Ishikawa (cell line): ENCODE measurements around the gene GRIA3.

ENCODE experiments used
- CEBPB ChIP-seq: IDR thresholded peaks from 2 replicates; pipeline ENCODE4 v1.6.1; 2012
- RAD21 ChIP-seq: IDR thresholded peaks from 2 replicates; pipeline ENCODE4 v1.6.1; 2012; ENCODE audit warnings: low read depth
- TAF1 ChIP-seq: IDR thresholded peaks from 2 replicates; pipeline ENCODE4 v1.6.1; 2012; ENCODE audit warnings: low read depth, mild to moderate bottlenecking
- YY1 ChIP-seq: IDR thresholded peaks from 2 replicates; pipeline ENCODE4 v1.6.1; 2012; ENCODE audit warnings: low read depth
- TF ChIP-seq, protein P1 (sequence below): IDR thresholded peaks from 2 replicates; pipeline ENCODE4 v1.6.1; 2012
- TF ChIP-seq, protein P2 (sequence below): IDR thresholded peaks from 2 replicates; pipeline ENCODE4 v1.6.1; 2012; ENCODE audit warnings: low read depth, mild to moderate bottlenecking

DNA sequence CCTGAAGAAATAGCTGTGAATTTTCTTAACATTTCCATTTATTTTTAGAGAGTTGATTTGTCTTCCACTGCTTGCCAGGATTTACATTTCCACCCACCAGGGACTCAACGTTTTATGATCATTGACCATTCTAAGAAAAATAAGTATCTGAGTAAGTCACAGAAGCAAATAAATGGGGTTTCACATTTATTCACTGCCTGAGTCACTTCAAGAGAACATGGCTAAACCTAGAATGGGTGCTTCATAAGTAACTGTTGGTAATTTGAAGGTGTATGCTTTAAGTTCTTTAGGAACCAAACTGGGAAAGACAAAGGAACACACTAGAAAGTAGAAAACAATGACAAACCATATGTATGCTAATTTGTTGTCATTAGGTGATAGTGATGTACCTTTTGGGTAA lies 43.2 kb upstream of the GRIA3 start:
- TF ChIP-seq TAF1 (no peak), RAD21 (no peak), YY1 (no peak), CEBPB (no peak)
- TF ChIP-seq, protein P1, sequence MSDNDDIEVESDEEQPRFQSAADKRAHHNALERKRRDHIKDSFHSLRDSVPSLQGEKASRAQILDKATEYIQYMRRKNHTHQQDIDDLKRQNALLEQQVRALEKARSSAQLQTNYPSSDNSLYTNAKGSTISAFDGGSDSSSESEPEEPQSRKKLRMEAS: no peak
- TF ChIP-seq, protein P2, sequence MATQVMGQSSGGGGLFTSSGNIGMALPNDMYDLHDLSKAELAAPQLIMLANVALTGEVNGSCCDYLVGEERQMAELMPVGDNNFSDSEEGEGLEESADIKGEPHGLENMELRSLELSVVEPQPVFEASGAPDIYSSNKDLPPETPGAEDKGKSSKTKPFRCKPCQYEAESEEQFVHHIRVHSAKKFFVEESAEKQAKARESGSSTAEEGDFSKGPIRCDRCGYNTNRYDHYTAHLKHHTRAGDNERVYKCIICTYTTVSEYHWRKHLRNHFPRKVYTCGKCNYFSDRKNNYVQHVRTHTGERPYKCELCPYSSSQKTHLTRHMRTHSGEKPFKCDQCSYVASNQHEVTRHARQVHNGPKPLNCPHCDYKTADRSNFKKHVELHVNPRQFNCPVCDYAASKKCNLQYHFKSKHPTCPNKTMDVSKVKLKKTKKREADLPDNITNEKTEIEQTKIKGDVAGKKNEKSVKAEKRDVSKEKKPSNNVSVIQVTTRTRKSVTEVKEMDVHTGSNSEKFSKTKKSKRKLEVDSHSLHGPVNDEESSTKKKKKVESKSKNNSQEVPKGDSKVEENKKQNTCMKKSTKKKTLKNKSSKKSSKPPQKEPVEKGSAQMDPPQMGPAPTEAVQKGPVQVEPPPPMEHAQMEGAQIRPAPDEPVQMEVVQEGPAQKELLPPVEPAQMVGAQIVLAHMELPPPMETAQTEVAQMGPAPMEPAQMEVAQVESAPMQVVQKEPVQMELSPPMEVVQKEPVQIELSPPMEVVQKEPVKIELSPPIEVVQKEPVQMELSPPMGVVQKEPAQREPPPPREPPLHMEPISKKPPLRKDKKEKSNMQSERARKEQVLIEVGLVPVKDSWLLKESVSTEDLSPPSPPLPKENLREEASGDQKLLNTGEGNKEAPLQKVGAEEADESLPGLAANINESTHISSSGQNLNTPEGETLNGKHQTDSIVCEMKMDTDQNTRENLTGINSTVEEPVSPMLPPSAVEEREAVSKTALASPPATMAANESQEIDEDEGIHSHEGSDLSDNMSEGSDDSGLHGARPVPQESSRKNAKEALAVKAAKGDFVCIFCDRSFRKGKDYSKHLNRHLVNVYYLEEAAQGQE: no peak
